Measurements from ENCODE around the gene NPL.

NPL gene, protein sequence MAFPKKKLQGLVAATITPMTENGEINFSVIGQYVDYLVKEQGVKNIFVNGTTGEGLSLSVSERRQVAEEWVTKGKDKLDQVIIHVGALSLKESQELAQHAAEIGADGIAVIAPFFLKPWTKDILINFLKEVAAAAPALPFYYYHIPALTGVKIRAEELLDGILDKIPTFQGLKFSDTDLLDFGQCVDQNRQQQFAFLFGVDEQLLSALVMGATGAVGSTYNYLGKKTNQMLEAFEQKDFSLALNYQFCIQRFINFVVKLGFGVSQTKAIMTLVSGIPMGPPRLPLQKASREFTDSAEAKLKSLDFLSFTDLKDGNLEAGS

DNA sequence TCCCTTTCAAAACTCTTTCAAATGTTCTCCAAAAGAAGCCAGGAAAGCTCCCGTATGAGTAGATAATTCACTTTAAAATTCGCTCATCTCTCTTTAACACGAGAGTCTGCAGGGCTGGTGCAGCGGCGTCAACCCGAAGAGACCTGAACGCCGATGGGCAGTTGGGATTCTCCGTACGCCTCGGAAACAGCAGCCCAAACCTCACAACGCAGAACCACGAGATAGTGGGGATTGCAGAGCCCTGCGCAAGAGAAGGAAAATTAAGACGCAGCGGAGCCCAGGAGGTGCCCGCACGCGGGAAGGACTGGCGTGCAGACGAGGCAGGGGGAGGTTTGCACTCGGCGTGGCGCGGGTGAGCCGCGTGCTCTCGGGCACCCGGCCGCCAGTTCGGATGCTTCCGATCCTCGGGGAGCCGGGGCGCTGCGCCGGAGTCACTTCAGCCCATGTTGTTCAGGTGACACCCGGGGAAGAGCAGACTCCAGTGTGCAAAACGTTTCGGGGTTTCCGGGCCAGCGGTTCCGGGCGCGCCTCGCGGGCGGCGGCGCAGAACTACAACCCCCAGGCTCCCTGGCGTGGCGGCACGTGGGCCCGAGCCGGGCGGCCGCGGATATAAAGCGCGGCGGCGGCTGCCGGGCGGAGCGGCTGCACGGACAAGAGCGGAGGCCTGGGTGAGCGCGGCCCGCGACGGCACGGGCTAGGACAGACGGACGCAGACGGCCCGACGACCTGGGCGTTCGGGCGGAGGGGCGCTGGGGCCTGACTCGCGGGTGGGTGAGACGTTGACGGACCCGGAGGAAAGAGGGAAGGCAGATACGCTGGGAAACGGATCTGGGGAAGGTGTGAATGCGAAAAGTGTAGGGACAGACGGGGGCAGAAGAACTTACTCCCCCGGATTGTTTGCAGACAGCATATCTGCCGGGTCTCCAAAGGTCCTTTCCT lies at the start of gene NPL:
TSS of gene NPL (plus strand) at position 636 of the 939 bp plus-strand sequence. CDS start 4,599 bp downstream, outside the sequence.
- peak; percentile 84 for DNase-seq

GRCh38 chr1:182740120-182740519 lies 49.5 kb upstream of the NPL start:
- DNase-seq: no peak

DNA sequence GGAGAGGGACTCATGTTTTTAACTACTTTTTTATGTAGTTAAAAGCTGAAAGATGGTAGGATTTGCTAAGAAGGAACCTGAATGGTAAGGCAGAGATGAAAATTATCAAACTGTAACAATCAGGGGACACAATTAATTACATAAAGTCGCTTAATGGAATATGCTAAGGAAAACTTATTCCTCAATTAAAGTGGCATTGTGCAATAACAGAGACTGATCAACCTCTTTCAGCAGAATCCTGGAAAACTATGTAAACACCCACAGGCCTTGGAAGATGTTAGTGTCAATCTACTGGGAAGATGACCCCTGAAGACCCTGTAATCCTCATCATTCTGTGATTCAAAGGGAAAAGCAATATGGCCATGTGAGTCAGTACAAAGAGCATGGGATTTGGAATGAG lies 46.8 kb upstream of the NPL start:
- no peak for DNase-seq

DNA sequence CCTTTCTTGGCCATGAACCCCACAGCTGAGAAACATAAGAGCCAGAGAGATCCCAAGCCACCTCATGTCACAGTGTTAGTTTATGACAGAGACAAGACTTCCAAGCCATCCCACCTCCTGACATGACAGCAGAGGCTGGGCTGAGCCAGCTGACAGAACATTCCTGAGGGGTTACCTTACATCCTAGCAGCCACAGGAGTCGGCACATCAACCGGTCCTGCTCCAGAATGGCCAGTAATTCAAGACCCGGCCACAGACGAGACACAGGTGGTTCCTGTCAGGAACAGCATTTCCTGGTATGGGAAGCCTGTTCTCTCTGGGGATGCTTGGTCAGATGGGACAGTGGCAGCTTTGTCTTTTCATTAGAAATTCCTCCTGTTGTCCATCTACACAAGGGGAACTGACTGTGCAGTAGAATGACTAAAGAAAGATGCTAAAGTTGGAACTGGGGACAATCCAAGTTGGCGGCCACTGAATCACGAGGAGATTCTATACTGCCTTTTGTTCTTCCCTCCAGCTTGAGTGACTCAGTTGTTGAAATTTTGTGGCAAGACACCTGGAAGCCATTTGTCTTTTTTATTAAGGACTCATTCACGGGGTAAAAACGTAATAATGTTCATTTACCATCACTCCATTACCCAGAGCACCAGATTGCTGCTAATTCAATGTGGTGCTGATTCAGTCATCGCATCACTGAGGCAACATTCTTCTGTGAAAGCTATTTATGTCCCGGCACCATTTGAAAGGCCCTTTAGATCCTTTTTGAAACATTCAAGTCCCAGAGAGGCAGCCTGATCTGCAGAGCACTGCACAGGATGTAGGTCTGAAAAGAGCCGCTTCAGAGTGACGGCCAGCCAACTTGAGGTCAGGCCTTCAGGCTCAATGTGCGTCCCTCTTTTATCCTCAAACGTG lies 37.2 kb upstream of the NPL start:
- no peak for DNase-seq

GRCh38 chr1:182754087-182754486 lies 35.5 kb upstream of the NPL start:
- DNase-seq: no peak

GRCh38 chr1:182754543-182755314 lies 34.8 kb upstream of the NPL start:
- DNase-seq: no peak

DNA sequence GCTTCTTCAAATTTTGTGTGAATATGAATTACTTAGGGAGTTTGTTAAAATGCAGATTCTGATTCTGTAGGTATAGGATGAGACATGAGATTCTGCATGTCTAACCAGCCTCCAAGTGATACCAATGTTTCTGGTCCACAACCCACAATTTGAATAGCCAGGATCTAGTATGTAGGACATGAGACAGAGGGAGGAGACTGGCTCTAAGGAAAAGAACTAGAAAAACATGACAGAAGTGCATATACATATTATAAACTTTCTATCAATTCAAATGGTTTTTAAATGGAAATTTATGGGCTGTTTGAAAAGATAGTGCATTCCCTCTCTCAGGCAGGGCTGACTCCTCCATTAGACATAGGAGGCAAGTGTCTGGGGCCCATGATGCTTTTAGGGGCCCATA lies 33.9 kb upstream of the NPL start:
- DNase-seq: no peak

DNA sequence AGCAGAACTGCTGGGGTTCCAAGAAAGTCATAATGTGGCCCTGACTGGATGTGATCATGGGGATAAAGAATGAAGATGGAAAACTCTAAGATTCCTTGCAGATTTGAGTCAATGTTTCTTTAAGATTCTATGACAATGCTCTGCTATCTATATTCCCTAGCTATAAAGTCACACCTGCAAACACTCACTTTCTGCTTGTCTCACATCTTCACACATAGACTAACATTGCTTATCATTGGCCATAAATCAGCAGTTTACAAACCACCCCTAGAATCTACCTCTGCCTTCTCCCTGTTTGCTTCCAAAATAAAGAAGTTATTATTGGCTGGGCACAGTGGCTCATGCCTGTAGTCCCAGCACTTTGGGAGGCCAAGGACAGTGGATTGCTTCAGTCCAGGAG lies 33.1 kb upstream of the NPL start:
- no peak for DNase-seq

GRCh38 chr1:182761396-182762395 lies 27.9 kb upstream of the NPL start:
- no peak for DNase-seq

GRCh38 chr1:182762536-182762935 lies 27.0 kb upstream of the NPL start:
- DNase-seq: no peak

- no peak for DNase-seq
These were observed 25.4 kb upstream of the NPL start for GRCh38 chr1:182764029-182764727.

DNA sequence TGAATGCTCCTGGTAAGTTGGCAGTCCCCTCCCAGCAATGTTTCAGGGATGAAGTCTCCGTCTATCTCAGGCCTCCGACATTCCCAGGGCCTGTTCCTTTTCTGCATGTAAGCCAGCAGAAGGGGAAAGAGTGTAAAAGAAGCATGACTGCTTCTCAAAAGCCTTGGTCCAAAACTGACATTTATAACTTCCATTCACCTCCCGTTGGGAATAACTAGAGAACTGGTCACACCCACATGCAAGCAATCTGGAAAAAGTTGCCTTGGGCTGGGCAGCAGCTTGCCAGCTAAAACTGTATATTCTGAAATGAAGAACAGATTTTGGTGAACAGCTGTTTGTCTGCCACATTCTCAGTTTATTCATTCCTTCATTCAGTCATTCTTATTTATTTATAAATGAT lies 24.2 kb upstream of the NPL start:
- DNase-seq: no peak

- no peak for DNase-seq
These were observed 23.5 kb upstream of the NPL start for GRCh38 chr1:182766050-182766449.

DNA sequence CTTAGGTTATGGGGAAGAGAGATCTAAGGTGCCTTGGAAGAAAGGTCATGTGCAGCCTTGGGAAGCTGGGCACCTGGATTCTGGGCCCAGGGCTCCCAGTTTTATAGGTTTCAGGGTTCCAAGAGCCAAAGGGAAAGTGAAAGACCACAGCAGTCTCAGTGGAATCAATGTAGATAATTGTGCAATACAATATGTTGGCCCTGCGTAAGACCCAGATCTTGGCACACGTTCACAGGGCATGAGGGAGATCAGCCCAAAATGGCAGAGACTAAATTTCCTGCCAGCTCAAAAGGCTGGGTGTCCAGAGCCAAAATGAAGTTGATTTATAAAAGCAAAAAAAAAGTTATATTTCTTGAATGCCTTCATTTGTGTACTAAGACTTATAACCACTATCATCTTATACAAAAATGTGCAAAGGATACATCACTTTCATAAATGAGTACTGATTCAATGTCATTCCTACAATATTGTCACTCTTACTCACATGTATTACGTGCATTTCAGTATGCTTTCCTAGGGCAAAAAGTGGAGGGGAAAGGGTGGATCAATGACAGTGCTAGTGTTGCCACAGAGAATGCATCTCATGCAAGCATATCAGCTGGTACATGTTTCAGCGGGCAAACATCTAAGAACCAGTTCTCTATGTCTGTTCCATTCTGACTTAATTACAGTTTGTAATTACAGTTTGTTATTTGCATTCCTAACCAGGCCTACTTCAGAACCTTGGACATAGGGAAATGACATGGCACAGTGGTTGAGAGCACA lies 22.5 kb upstream of the NPL start:
- no peak for DNase-seq

- DNase-seq: no peak
These were observed 20.6 kb upstream of the NPL start for GRCh38 chr1:182768963-182769362.

DNA sequence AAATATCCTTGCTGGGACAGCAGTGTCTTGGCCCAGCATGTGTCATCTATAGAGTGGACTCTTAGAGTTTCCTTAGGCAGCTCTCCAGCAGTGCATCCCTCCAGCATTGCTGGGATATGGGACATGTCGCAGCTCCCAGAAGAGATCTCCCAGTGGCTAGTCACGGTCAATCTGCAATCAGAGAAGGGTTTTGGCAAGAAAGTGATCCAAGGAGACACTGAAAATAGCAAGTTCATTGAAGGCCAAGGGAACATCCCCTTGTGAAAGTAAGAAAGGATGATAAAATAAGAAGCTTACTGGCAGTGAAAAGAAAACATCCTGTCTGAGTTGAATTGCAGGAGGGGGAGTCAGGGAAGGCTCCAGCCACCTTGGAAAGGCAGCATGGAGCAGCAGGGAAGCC lies 19.3 kb upstream of the NPL start:
- no peak for DNase-seq

- DNase-seq: no peak
These were observed 18.2 kb upstream of the NPL start for GRCh38 chr1:182771187-182771984.

DNA sequence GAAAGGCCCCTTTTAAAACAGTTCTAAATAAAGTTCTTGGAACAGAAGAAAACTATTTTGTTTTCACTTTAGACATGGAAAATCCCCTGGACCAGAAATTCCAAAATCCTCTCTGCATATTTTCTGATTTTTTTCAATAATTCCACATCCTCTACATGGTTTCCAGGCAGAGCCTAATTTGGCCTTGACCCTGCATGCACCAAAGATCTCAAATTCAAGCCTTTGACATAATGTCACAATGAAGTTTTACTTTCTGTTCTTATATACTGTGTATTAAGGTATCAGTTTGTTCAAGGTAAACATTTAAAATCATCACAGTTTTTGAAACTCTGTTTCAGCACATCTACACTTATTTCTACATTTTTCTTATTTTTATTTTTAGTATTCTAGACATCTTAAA lies 12.2 kb upstream of the NPL start:
- DNase-seq: no peak

DNA sequence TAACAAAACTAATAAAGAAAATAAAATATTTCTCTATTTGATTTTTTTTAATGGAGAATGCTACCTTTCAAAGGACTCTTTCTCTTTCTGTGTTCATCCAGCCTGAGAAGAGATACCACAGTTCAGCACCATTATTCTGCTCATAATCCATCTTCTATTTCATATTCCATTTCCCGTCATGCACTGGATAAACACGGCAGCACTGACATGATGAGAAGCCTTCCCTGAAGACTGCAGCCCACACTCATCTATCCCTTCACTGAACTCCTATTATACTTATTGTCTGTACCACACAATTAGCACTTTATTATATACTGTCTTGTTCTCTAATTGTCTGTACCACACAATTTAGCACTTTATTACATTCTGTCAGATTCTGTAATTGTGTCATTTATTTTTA lies 10.7 kb upstream of the NPL start:
- DNase-seq: no peak

All from stimulated activated CD8-positive, alpha-beta memory T cell treated with anti-CD3 and anti-CD28 coated beads, Interleukin-4, amount 100 ng/mL, for 48 hours (primary cell).